Mesenteric fat pad (tissue), 1 donor: ENCODE results near the gene PRDM4. TPM values are rescaled to one million over a fixed set of nuclear protein-coding genes. Genes with fewer than 3 reads are reported as not detected.

Source experiments
- DNase-seq: peaks from one replicate; pipeline ENCODE4 v3.0.0-alpha.2; 2020; ENCODE audit warnings: low spot score
- long read RNA-seq: library from polyadenylated mRNA; unstranded; transcript quantifications from one replicate; pipeline ENCODE4 v2.0.0, GENCODE V29; 2020
- total RNA-seq: library from RNA; stranded (reverse); fragmentation: NEBNext Ultra II Directional; extraction: Animal tissue kit (Norgen Biotek cat#: 25700); gene quantifications from one replicate; pipeline ENCODE4 v1.2.1, GENCODE V29; 2021
- donor health status: DM: yes; HTN: yes; CAD: no.

PRDM4 gene, protein sequence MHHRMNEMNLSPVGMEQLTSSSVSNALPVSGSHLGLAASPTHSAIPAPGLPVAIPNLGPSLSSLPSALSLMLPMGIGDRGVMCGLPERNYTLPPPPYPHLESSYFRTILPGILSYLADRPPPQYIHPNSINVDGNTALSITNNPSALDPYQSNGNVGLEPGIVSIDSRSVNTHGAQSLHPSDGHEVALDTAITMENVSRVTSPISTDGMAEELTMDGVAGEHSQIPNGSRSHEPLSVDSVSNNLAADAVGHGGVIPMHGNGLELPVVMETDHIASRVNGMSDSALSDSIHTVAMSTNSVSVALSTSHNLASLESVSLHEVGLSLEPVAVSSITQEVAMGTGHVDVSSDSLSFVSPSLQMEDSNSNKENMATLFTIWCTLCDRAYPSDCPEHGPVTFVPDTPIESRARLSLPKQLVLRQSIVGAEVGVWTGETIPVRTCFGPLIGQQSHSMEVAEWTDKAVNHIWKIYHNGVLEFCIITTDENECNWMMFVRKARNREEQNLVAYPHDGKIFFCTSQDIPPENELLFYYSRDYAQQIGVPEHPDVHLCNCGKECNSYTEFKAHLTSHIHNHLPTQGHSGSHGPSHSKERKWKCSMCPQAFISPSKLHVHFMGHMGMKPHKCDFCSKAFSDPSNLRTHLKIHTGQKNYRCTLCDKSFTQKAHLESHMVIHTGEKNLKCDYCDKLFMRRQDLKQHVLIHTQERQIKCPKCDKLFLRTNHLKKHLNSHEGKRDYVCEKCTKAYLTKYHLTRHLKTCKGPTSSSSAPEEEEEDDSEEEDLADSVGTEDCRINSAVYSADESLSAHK
- 28.6 TPM for total RNA-seq
- long read RNA-seq, full-length matches to known transcripts: 1 of 7 reads
- long read RNA-seq, partial matches to known transcripts: 3 of 7 reads
- long read RNA-seq, other reads (novel, unspliced or antisense): 3 of 7 reads

DNA sequence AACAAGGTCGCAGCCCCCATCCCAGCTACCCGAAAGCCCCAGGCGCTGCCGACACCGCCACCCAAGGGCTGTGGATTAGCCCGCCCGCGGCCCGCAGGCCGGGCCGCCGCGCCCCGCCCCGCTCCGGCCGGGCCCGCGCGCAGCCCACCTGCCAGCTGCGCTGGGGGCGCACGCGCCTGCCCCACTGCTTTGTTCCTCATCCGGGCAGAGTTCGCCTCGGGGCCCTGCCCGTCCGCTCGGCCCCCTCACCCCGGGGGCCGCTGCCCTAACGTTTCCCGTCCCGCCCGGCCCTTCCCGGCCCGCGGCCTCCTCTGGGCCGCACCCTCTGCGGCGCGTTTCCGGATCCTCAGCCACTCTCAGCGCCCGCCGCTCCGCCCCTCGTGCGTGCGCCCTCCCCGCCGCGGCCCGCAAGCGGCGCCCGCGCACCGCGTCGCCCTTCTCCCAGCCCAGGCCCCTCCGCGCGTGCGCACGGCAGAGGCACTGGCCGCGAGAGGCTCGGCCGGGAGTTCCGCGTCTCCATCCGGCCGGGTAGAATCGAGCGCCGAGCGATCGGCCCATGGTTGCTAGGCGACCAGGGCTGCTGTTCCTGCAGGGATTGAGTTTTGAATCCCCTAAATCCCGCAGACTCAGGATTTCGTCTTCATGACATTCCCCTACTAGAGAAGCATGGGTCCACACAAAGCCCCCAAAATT lies at the start of gene PRDM4:
TSS of gene PRDM4 (minus strand) at position 329 of the 693 bp plus-strand sequence. CDS start 622 bp downstream, outside the sequence.
- peak; percentile 98 for DNase-seq

DNA sequence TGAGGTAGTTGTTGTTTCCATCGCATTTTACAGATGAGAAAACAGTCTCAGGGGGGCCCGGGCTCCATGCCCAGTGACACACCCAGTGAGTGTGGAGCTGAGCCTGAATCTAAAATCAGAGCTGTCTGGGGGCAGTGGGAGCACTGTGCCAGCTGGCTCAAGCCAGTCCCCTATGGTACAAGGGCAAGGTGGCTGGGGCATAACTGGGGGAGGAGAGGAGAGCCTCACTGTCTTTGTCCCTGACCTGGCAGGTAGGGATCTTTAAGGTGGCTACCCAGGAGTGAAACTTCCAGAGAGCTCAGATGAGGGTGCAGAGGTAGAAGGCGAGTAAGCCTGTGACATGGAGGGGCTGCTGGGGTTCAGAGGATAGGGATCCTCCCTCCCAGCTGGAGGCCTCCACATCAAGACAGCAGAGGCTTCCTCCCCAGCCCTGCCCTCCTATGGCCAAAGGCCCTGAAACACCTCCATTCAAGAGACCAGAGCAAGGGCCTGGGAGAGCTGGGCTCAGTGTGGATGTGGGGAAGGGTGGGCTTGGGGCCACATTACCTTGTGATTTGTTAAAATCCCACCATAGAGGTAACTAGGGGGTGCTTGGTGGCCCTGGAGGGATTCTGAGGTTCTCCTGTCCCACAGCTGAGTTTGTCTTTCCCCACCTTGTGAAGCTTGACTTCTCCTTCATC lies 46.7 kb upstream of the PRDM4 start:
- DNase-seq: no peak

DNA sequence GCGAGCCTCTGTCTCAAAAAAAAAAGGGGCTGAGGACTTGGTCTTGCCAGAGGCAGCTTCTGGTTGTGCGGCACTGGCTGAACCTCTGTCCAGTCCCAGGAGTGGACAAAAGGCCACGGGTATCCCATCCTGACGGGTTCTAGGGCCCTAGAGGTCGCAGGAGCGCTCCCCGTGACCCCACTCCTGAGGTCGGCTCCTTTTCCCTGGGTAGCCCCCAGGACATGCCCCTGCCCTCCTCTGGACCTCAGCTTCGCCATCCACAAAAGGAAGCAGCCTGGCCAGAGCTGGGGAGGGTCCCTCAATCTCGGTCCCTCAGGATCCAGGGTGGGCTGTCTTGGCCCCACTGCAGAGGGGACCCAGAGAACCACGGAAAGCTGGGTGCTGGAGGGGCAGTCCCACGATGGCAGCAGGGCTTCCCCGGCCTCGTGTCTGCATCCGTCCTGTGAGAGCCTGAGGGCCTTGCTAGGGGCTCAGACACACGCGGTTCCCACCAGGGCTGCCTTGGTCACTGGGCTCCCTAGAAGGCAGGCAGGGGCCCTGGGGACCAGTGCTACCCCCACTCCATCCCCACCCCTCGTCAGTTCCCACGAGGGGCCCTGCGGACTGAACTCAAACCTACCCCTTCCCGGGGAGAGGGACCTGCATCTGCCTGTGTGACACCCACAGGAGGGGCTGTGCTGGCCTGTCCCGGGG lies 44.7 kb upstream of the PRDM4 start:
- DNase-seq: no peak

DNA sequence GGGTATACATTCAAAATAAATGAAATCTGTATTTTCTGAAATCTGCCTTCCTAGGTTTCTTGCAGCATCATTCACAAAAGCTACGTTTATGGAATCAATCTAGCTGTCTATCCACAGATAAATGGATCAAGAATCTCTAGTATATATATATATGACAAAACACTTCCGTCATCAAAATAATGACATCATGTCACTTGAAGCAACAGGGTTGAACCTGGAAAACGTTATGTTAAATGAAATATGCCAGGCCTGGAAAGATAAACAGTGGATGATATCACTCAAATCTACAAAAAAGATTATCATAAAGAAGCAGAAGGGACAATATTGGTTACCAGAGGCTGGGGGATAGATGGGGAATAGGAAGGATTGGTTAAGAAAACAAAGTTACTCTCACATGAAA lies 42.2 kb upstream of the PRDM4 start:
- DNase-seq: no peak

DNA sequence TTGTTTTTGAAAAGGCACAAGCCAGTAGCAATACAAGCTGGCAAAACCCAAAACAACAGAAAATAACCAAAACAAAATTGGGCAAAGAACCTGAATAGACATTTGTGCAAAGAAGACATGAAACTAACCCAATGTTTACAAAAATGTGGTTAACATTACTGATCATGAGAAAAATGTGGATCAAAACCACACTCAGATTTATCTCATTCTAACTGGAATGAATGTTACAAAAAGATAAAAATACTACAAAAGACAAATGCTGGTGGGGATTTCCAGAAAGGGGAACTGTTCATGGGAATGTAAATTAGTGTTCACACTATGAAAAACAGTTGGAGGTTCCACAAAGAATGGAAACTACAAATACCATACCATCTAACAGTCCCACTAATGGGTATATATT lies 40.2 kb upstream of the PRDM4 start:
- DNase-seq: no peak

DNA sequence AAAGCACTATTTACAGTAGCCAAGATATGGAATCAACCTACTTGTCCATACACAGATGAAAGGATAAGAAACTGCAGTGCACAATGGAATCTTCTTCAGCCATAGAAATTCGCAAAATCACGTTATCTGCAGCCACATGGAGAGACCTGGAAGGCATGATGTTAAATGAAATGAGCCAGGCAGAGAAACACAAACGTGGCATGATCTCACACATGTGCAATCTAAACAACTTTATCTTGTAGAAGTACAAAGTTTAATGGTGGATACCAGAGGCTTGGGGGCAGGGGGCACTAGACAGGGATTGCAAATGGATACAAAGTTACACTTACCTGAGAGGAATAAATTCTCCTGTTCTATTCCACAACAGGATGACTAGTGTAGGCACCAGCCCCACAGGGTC lies 37.6 kb upstream of the PRDM4 start:
- DNase-seq: no peak

DNA sequence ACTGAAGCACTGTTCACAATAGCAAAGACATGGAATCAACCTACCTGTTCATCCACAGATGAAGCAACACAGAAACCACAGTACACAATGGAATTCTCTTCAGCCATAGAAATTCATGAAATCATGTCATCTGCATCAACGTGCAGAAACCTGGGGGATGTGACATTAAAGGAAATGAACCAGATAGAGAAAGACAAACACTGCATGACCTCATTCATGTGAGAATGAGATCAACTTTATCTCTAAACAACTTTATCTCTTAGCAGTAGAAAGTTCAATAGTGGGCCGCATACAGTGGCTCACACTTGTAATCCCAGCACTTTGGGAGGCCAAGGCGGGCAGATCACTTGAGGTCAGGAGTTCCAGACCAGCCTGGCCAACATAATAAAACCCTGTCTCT lies 33.5 kb upstream of the PRDM4 start:
- DNase-seq: no peak

DNA sequence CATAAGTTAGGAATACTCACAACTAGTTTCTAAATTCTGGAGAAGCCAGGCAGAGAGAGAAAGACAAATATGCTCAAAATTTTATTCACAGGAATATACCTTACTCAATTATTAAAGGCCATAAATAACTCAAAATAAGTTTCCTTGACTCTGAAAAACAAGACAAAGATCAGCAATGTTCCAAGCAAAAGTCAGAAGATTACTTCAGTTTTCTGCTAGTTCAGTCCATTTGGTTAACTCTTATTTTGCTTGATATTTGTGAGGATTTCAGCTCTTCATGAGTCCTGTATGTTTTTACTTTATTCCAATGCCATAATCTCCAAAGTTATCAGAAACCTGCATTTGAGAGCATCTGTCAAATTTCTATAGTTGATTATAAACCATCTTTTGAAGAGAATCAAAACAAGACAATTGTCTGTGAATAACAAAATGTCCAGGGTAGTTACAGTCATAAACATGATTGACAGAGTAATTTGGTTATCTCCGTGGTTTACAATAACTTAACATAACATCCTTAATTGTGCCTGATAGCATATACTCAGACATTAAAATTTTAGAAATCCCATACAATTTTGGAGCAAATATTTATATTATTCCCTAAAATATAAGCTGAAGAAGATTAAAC lies 30.6 kb upstream of the PRDM4 start:
- no peak for DNase-seq

DNA sequence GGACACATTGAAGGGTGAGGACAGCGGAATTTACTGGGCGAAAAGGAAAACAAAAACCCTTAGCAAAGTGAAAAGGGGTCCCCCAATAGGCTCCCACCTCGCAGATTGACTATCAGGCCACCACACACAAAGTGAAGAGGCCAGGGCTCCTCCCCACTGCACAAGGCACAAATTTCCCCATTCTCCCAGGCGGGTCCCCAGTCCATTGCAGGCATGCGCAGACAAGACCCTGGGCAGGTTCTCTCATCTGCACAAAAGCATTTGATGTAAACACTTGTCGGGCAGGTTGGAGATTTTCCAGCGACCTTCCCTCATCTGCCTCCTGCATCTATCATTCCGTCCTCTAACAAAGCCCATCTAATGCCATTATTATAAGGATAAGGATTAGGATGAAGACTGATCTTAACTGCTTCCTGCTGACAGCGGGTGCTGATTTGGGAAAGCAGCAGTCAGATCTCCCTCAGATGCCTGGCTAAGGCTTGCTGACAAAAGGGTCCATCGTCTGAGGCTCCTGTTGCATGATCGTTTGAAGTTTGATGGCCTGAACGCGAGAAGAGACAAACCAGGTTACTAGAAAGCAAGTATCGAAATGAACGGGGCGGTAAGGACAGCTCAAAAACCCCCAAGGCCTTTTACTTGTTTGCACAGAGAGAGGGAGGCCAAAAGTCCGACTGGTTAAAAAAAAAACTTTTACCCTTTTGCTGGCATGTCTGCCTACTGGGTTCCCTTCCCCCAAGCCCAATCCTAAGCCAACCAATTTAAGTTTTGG lies 27.9 kb upstream of the PRDM4 start:
- DNase-seq: no peak

DNA sequence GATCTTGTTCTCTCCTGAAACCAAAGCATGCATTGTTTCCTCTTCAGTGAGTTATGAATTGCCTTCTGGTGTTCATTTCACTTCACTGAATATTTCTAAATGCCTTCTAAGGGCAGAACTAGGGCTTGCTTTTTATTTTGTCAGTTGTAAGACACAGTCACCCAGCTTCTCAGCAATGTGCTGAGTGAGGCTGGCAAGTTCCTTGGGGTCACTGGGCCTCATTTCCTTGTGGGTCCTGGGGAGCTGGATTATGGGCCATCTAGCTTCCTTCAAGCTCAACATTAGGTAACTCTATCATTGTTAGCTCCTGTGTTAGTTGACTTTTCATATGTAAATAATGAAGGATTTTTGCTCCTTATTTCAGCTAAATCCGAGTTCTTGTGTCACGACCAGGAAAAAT lies 27.3 kb upstream of the PRDM4 start:
- DNase-seq: no peak

DNA sequence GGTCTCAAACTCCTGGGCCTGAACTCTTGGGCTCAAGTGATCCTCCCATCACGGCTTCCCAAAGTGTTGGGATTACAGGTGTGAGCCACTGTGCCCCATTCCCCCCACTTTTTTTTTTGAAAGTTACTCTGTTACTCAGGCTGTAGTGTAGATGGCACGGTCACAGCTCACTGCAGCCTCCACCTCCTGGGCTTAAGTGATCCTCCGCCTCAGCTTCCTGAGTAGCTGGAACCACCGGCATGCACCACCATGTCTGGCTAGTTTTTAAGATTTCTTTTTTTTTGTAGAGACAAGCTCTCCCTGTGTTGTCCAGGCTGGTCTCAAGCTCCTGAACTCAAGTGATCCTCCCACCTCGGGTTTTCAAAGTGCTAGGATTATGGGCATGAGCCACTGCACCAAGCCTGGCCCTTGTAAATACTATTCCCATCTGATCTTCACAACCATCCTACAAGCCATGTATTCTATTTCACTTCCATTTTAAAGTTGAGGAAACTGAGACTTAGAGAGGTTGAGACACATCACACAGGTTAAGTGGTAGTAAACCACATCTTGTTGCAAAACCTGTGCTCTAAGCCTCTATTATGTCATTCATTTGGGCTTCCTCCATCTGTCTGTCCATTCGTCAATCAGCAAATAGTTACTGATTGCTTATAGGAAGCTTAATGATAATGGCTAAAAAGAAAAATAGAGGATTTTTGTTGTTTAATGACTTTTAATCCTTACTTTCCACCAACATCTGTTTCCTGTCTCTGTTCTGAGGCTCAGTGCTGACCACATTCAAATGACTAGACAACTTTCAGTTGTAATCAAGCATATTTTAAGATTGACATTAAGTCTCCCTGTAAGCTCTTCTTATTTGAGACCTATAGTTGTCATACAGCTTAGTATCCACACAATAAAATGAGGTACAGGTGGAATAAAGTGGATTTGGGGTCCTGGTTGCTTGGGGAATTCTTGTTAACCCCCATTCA lies 22.8 kb upstream of the PRDM4 start:
- DNase-seq: no peak

DNA sequence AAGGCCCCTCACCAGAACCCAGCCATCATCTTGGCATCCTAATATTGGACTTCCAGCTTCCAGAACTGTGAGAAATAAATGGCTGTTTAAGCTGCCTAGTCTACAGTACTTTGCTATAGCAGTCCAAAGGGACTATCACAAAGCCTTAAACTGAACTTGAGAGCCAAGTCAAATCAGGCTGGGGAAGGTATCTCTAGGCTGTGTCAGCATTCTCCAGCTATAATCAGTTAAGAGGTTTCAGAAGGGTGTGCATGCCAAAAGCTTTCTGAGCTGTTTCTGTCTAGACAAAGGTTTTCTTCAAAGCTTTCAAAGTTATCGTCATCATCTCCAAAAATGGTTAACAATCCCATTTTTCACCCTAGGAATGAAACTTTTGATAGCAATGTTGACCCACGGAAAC lies 21.1 kb upstream of the PRDM4 start:
- no peak for DNase-seq

DNA sequence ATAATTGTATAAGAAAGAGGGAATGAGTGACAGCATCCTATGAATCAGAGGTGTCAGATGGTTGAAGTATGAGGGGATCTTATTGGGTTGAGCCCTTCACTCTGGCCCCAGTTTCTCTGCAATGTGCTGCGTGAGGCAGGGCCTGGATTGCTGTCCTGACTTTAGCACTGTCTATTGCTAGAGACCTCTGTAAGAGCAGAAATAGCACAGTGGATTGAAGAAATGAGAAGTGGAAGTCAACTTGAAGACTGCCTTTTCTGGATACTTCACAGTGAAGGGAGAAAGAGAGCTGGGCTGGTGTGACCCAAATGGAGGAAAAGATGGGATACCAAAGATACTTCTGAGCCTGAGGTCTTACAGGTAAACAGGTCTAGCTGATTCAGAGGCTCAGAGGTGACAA lies 19.4 kb upstream of the PRDM4 start:
- no peak for DNase-seq

DNA sequence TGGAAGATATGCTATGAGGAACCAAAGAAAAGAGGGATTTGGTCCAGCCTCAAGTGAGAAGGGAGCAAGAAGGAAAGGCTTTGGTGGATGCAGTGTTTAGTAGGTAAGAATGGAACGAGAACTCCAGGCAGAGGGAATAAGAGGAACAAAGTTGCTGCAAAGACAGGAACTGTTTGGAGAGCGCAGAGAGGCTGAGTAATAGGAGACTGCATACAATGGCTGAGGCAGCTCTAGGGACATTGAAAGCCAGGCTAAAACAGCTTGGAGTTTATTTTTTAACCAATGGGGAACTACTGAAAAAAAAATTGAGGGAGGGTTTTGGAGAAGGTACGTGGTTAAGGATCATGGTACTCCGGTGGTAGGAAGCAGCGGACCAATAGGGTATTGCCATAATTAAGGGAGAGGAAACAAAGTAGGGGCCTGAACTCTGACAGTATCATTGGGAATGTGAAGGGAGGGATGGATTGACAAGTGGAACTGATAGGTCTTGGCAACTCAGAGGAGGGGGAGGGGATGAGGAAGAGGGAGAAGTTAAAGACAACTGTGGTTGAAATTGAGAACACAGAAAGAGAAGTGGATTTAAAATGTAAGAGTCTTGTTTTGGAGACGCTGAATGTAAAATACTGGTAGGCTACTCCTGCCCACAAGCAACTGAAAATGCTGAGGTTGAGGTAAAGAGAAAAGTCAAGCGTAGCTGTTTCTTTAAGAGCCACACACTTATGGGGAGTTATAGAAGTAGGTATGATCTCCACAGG lies 18.3 kb upstream of the PRDM4 start:
- DNase-seq: no peak

DNA sequence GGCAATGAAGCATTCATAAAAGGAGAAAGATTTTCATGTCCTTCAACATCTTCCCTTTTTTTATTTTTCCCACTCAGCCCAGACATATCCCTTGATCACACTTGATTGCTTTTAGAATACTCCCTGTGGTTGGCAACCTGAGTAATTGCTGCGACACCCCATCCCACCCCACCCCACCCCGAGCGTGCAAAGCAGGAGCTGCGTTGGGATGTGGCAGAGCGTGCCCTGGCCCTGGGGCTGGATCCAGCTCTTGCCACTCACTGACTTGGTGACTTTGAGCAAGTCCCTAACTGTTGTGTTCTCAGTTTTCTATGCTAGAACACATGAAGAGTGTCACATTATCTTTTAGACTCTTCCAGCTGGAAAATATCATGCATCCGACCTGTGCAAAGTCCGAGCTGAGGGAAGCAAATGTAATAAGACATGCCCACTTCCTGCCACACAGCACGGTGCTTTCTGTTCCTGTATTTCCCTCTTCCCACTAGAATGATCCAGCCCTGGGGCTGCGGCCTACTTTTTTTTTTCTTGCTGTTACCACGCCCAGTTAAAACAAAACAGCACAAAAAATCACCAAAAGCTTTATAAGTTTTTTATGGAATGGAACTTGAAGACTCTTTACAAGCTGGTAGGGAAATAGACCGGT lies 17.6 kb upstream of the PRDM4 start:
- DNase-seq: no peak

DNA sequence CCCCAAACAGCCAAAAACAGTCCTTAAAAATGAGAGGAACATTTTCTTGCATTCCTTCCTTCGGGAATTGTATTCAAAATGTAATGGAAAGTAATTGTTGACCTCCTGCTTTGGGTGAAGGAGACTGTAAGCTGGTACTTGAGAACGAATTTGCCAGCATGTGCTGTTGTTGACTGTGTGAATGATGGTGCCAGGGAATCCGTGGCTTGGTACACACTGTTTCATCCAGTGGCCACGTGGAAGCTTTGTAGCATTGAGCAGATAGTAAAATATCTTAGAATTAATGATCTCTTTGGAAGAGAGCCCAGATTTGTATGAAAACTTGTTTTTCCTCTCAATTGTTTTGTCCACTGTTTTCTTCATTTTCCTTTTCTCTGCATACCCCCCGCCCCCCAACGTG lies 15.2 kb upstream of the PRDM4 start:
- DNase-seq: no peak
